T-helper 1 cell treated with Interleukin-12 subunit alpha and Interleukin-12 subunit beta and Interleukin-4 antibody, amounts not matched to agents 30 μg/mL and 1 μg/mL, for 36 hours (primary cell): ENCODE results near the gene VEGFD.
"Not testable (repeated sequence)": the region's sequence is repeated elsewhere in the genome, so short reads cannot be mapped to it uniquely, and the experiment has no call there.

Experiments
- H3K27ac Mint-ChIP-seq: one replicate; pipeline ENCODE4 v1.8.0; 2021; ENCODE audit warnings: mild to moderate bottlenecking, mixed read lengths
- H3K27me3 Mint-ChIP-seq: one replicate; pipeline ENCODE4 v1.8.0; 2021; ENCODE audit warnings: low read depth, mixed read lengths
- H3K36me3 Mint-ChIP-seq: one replicate; pipeline ENCODE4 v1.8.0; 2021; ENCODE audit warnings: low read depth, mixed read lengths
- H3K4me1 Mint-ChIP-seq: one replicate; pipeline ENCODE4 v1.8.0; 2021; ENCODE audit warnings: low read depth, mixed read lengths
- H3K4me3 Mint-ChIP-seq: one replicate; pipeline ENCODE4 v1.8.0; 2021; ENCODE audit warnings: mild to moderate bottlenecking, moderate library complexity, mixed read lengths
- H3K9me3 Mint-ChIP-seq: one replicate; pipeline ENCODE4 v1.8.0; 2021; ENCODE audit warnings: mixed read lengths

VEGFD gene

GRCh38 chrX:15305899-15306298 lies 78.3 kb downstream of the VEGFD start:
- H3K27ac Mint-ChIP-seq, H3K4me1 Mint-ChIP-seq, H3K27me3 Mint-ChIP-seq, H3K9me3 Mint-ChIP-seq, H3K4me3 Mint-ChIP-seq, H3K36me3 Mint-ChIP-seq: not testable (repeated sequence)

GRCh38 chrX:15301924-15302323 lies 82.3 kb downstream of the VEGFD start:
- Mint-ChIP-seq H3K4me1 (peaks cover 13% of the 10 kb centered on the region), H3K27ac (no peak overlapping the region), H3K27me3 (no peaks in the 10 kb centered on the region), H3K4me3 (no peak overlapping the region), H3K9me3 (no peaks in the 10 kb centered on the region), H3K36me3 (no peaks in the 10 kb centered on the region)

- no peaks in the 10 kb centered on the region for H3K36me3 Mint-ChIP-seq
- peaks cover 13% of the 10 kb centered on the region for H3K4me1 Mint-ChIP-seq
- no peak overlapping the region for H3K27ac Mint-ChIP-seq
Observed at GRCh38 chrX:15299941-15300851, 84.0 kb downstream of the VEGFD start.

GRCh38 chrX:15298780-15299179 lies 85.4 kb downstream of the VEGFD start:
- Mint-ChIP-seq H3K4me1 (peaks cover 13% of the 10 kb centered on the region), H3K36me3 (no peaks in the 10 kb centered on the region), H3K9me3 (no peaks in the 10 kb centered on the region), H3K4me3 (no peak overlapping the region), H3K27me3 (no peaks in the 10 kb centered on the region), H3K27ac (no peak overlapping the region)

More at GRCh38 chrX:15299941-15300851, 84.0 kb downstream of the VEGFD start:
- Mint-ChIP-seq H3K27me3 (no peaks in the 10 kb centered on the region), H3K9me3 (no peaks in the 10 kb centered on the region), H3K4me3 (no peak overlapping the region)

GRCh38 chrX:15298201-15298600 lies 86.0 kb downstream of the VEGFD start:
- Mint-ChIP-seq H3K36me3 (no peaks in the 10 kb centered on the region), H3K4me3 (no peak overlapping the region), H3K27me3 (no peaks in the 10 kb centered on the region), H3K4me1 (peaks cover 13% of the 10 kb centered on the region), H3K27ac (no peak overlapping the region), H3K9me3 (no peaks in the 10 kb centered on the region)
